ENCODE results near the gene TUBGCP3.

GRCh38 chr13:112558696-112559418 is 29.1 kb downstream of the TUBGCP3 start:
- TF ChIP-seq CTCF (IDR thresholded peaks at IDR 0.05) (no peak), POLR2A (IDR thresholded peaks at IDR 0.05) (no peak)
